Mesenchymal stem cell (in vitro differentiated cells and primary cell): ENCODE results near the gene REV1.
A peak's percentile ranks its signal among the peaks of the same experiment; 100 is the strongest.

Source experiments
- DNase-seq: peaks from one replicate; pipeline ENCODE4 v3.0.0-alpha.2; 2013
- H2AFZ ChIP-seq: one replicate; pipeline ENCODE4 v1.6.1; 2013; ENCODE audit warnings: low read depth, mild to moderate bottlenecking, control low read depth, inconsistent platforms, low read length, moderate library complexity
- H2AK5ac ChIP-seq: 2 replicates; pipeline ENCODE4 v1.6.1; 2013; ENCODE audit warnings: low read length, moderate library complexity, mild to moderate bottlenecking, inconsistent platforms; ENCODE audit not compliant: severe bottlenecking
- H2BK120ac ChIP-seq: one replicate; pipeline ENCODE4 v1.6.1; 2013; ENCODE audit warnings: low read depth, mild to moderate bottlenecking, inconsistent platforms, low read length, moderate library complexity
- H2BK12ac ChIP-seq, 2 experiments: one replicate each; pipeline ENCODE4 v1.6.1; 2013; ENCODE audit warnings: inconsistent platforms in 2 of 2, low read length in 2 of 2, mild to moderate bottlenecking in 2 of 2, moderate library complexity in 2 of 2, control low read depth in 1 of 2
- H2BK15ac ChIP-seq: one replicate; pipeline ENCODE4 v1.6.1; 2013; ENCODE audit warnings: mild to moderate bottlenecking, low read depth, inconsistent platforms; ENCODE audit not compliant: poor library complexity, severe bottlenecking
- H2BK5ac ChIP-seq: 2 replicates; pipeline ENCODE4 v1.6.1; 2013; ENCODE audit warnings: low read depth, mild to moderate bottlenecking, low read length, control low read depth, inconsistent platforms; ENCODE audit not compliant: poor library complexity, severe bottlenecking
- H3K14ac ChIP-seq, 2 experiments: one replicate each; pipeline ENCODE4 v1.6.1; 2013; ENCODE audit warnings: inconsistent platforms in 2 of 2, low read length in 2 of 2, control low read depth in 1 of 2, mild to moderate bottlenecking in 1 of 2, moderate library complexity in 1 of 2
- H3K18ac ChIP-seq, 2 experiments: one replicate each; pipeline ENCODE4 v1.6.1; 2013; ENCODE audit warnings: inconsistent platforms in 2 of 2, low read length in 2 of 2, control low read depth in 1 of 2, low read depth in 1 of 2, mild to moderate bottlenecking in 1 of 2
- H3K23ac ChIP-seq, 2 experiments: one replicate each; pipeline ENCODE4 v1.6.1; 2013; ENCODE audit warnings: inconsistent platforms in 2 of 2, low read length in 2 of 2, mild to moderate bottlenecking in 2 of 2, moderate library complexity in 2 of 2, control low read depth in 1 of 2
- H3K27ac ChIP-seq: 2 replicates; pipeline ENCODE4 v1.5.1; 2013; ENCODE audit warnings: mild to moderate bottlenecking, moderate library complexity, low read length, control low read depth, inconsistent platforms; ENCODE audit not compliant: poor library complexity, severe bottlenecking
- H3K27me3 ChIP-seq, 2 experiments: 2 replicates each; pipeline versions ENCODE4 v1.6.1 to v1.7.0; 2013; ENCODE audit warnings: low read length in 2 of 2, mild to moderate bottlenecking in 2 of 2, moderate library complexity in 2 of 2, control low read depth in 1 of 2, inconsistent platforms in 1 of 2; ENCODE audit not compliant: control insufficient read depth in 1 of 2, insufficient read depth in 1 of 2
- H3K36me3 ChIP-seq, 2 experiments: 2 replicates each; pipeline versions ENCODE4 v1.6.1 to v1.7.0; 2013; ENCODE audit warnings: low read length in 2 of 2, control low read depth in 1 of 2, inconsistent platforms in 1 of 2, low read depth in 1 of 2, mild to moderate bottlenecking in 1 of 2; ENCODE audit not compliant: insufficient read depth in 2 of 2, control insufficient read depth in 1 of 2
- H3K4ac ChIP-seq, 2 experiments: one replicate each; pipeline ENCODE4 v1.6.1; 2013; ENCODE audit warnings: inconsistent platforms in 2 of 2, low read length in 2 of 2, mild to moderate bottlenecking in 2 of 2, moderate library complexity in 2 of 2, control low read depth in 1 of 2, low read depth in 1 of 2
- H3K4me1 ChIP-seq: 2 replicates; pipeline ENCODE4 v1.6.1; 2013; ENCODE audit warnings: low read depth, low read length, control low read depth; ENCODE audit not compliant: control insufficient read depth, insufficient read depth
- H3K4me2 ChIP-seq: 2 replicates; pipeline ENCODE4 v1.6.1; 2013; ENCODE audit warnings: low read length, mild to moderate bottlenecking, inconsistent platforms; ENCODE audit not compliant: poor library complexity, severe bottlenecking
- H3K4me3 ChIP-seq, 2 experiments: 2 replicates each; pipeline versions ENCODE4 v1.5.1 to v1.7.0; 2013; ENCODE audit warnings: low read length in 2 of 2, mild to moderate bottlenecking in 2 of 2, control low read depth in 1 of 2, low read depth in 1 of 2; ENCODE audit not compliant: insufficient read depth in 1 of 2
- H3K79me1 ChIP-seq: replicated peaks from 2 replicates; pipeline ENCODE4 v1.6.1; 2013; ENCODE audit warnings: mild to moderate bottlenecking, control low read depth, low read length, inconsistent platforms; ENCODE audit not compliant: poor library complexity, severe bottlenecking
- H3K9ac ChIP-seq: 2 replicates; pipeline ENCODE4 v1.7.0; 2013; ENCODE audit warnings: mild to moderate bottlenecking, low read length, moderate library complexity
- H3K9me3 ChIP-seq: 2 replicates; pipeline ENCODE4 v1.7.0; 2013; ENCODE audit warnings: mild to moderate bottlenecking, low read length; ENCODE audit not compliant: control insufficient read depth
- H4K8ac ChIP-seq: one replicate; pipeline ENCODE4 v1.6.1; 2013; ENCODE audit warnings: inconsistent platforms, mild to moderate bottlenecking, low read length, moderate library complexity
- H4K91ac ChIP-seq: one replicate; pipeline ENCODE4 v1.6.1; 2013; ENCODE audit warnings: mild to moderate bottlenecking, low read length, inconsistent platforms
- WGBS: methylation state at CpG from one replicate; pipeline ENCODE4 v1.1.7; 2013; ENCODE audit warnings: mixed read lengths; 5-methylcytosine and 5-hydroxymethylcytosine counted together

REV1 gene

DNA sequence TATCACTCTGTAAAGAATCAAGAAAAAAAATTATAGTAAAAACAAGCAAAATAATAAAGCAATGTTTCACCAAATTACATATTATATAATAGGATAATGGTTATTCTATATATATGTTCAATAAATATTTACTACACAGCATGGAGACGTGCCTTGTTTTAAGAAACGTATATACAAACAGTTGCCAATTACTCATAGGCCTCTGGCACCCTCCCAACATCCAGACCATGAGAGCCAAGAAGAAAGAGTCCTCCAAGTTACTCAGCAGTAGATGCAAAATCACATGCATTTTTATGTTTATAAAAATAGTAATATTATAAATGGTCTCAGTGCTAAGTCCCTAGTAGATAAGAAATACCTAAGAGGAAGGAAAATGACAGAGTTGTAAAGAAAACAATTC lies 64.8 kb downstream of the REV1 start:
- Histone ChIP-seq H3K4me3 (no peak overlapping the region), H3K14ac (no peak overlapping the region), H3K9me3 (no peaks in the 10 kb centered on the region), H3K18ac (no peak overlapping the region), H3K9ac (no peak overlapping the region), H3K23ac (no peak overlapping the region), H3K4me2 (no peak overlapping the region), H2BK5ac (no peak overlapping the region), H3K79me1 (peaks cover 15% of the 10 kb centered on the region), H3K4me1 (peaks cover 4% of the 10 kb centered on the region), H4K91ac (no peak overlapping the region), H3K36me3 (peaks cover 12 to 69% of the 10 kb centered on the region in 2 experiments), H4K8ac (no peak overlapping the region), H3K4ac (no peak overlapping the region), H2BK12ac (no peak overlapping the region), H2BK15ac (no peak overlapping the region), H2AFZ (no peak overlapping the region), H2AK5ac (no peak overlapping the region), H3K27me3 (no peaks in the 10 kb centered on the region), H2BK120ac (no peak overlapping the region), H3K27ac (no peak overlapping the region)
- peak; percentile 77 for DNase-seq
- WGBS, result 63% methylated on average over 2 of the region's 2 CpGs

DNA sequence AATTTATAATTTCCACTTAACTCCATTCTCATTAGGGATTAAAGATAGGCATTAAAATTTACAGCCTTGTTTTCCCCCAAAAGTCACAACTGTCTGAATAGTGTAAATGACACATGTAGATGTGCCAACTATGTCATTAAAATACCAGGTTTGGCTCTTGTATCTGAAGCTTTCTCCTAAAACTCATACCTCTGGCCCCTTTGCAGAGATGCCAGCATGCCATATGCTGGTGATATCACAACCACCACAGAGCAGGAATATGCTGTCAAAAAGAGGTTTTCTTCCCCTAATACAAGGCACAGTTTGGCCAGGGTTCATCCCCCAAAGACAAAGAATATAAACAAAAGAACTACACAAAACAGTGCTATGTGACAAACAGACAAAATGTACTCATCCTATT lies 65.4 kb downstream of the REV1 start:
- H3K27ac ChIP-seq, result no peak overlapping the region
- no peak overlapping the region for H2BK12ac ChIP-seq
- H3K4me2 ChIP-seq, result no peak overlapping the region
- H3K4me1 ChIP-seq, result peaks cover 6% of the 10 kb centered on the region
- no peak overlapping the region for H2AK5ac ChIP-seq
- no peak overlapping the region for H2BK5ac ChIP-seq
- DNase-seq, result no peak
- H3K4ac ChIP-seq, result no peak overlapping the region
- peaks cover 16% of the 10 kb centered on the region for H3K79me1 ChIP-seq
- no peak overlapping the region for H3K9ac ChIP-seq
- H3K4me3 ChIP-seq, result no peak overlapping the region
- H3K36me3 ChIP-seq, result peaks cover 12 to 71% of the 10 kb centered on the region in 2 experiments
- H2BK120ac ChIP-seq, result no peak overlapping the region
- H3K27me3 ChIP-seq, result no peaks in the 10 kb centered on the region
- H3K14ac ChIP-seq, result no peak overlapping the region
- no peak overlapping the region for H2BK15ac ChIP-seq
- H3K18ac ChIP-seq, result no peak overlapping the region
- H4K8ac ChIP-seq, result no peak overlapping the region
- no peak overlapping the region for H3K23ac ChIP-seq
- H2AFZ ChIP-seq, result no peak overlapping the region
- no peaks in the 10 kb centered on the region for H3K9me3 ChIP-seq
- H4K91ac ChIP-seq, result no peak overlapping the region

DNA sequence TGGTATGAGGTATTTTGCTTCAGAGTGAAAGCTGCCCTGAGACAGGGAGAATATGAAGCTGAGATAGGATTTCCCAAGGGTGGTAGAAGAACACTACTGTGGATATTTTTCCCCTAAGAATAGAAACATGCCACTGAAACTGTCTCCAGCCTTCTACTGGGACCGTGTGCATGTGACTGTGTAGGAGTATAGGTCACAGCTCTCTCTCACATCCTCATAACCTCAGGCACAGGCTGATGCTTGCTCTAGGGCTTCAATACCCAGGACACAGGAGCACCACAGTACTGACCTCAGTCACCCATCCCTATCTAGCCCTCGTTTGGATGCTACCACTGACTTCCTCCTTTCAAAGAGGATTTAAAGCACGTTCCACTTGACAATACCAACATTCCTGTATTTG lies 67.2 kb downstream of the REV1 start:
- no peaks in the 10 kb centered on the region for H3K9me3 ChIP-seq
- no peak overlapping the region for H3K27ac ChIP-seq
- H3K79me1 ChIP-seq, result peaks cover 11% of the 10 kb centered on the region

DNA sequence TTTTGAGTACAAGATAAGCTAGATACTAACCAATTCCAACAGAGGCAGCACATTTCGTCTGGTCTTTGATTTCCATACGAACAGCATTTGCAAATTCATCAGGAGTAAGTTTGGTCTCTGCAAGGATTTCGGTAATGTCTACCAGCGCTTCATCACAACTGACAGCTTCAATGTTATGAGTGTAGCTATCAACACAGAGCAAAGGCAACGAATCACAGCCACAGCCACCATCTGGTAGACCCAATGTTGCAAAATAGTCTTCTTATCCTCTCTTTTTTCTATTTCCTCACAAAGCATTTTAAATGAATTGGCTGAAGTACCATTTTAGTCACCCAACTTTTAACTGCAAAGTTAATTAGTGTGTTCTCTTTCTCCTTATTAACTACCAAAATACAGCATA lies 68.3 kb downstream of the REV1 start:
- Histone ChIP-seq H3K4me2 (no peak overlapping the region), H3K9me3 (no peaks in the 10 kb centered on the region), H3K27ac (peak overlapping the region; percentile 46), H2AFZ (no peak overlapping the region), H3K18ac (no peak overlapping the region), H4K91ac (no peak overlapping the region), H3K27me3 (no peaks in the 10 kb centered on the region), H3K4me1 (peaks cover 9% of the 10 kb centered on the region), H2BK12ac (no peak overlapping the region), H3K79me1 (peaks cover 11% of the 10 kb centered on the region), H2BK120ac (no peak overlapping the region), H2AK5ac (no peak overlapping the region), H4K8ac (no peak overlapping the region), H3K4me3 (no peak overlapping the region), H3K9ac (no peak overlapping the region), H3K36me3 (peaks cover 16 to 72% of the 10 kb centered on the region in 2 experiments), H3K23ac (no peak overlapping the region), H2BK15ac (no peak overlapping the region), H3K4ac (no peak overlapping the region), H2BK5ac (no peak overlapping the region), H3K14ac (no peak overlapping the region)
- 91% methylated on average over 5 of the region's 5 CpGs for WGBS
- DNase-seq, result peak; percentile 31

More for the DNA sequence above, 67.2 kb downstream of the REV1 start:
- Histone ChIP-seq H2BK5ac (no peak overlapping the region), H2AK5ac (no peak overlapping the region), H2BK15ac (no peak overlapping the region), H3K27me3 (no peaks in the 10 kb centered on the region), H3K18ac (no peak overlapping the region), H3K4me2 (no peak overlapping the region), H2BK12ac (no peak overlapping the region), H3K4me1 (peaks cover 9% of the 10 kb centered on the region), H3K9ac (no peak overlapping the region), H2BK120ac (no peak overlapping the region), H3K4ac (no peak overlapping the region), H4K8ac (peak overlapping the region; percentile 29), H4K91ac (no peak overlapping the region), H3K23ac (peak overlapping the region in 1 of 2 experiments; percentile 6), H2AFZ (no peak overlapping the region), H3K36me3 (peaks cover 9 to 72% of the 10 kb centered on the region in 2 experiments), H3K4me3 (no peak overlapping the region), H3K14ac (no peak overlapping the region)
- DNase-seq, result no peak
- 100% methylated on average over 2 of the region's 3 CpGs for WGBS
